ENCODE results near the gene ATP6V1F. TPM values are rescaled to one million over a fixed set of nuclear protein-coding genes. Genes with fewer than 3 reads are reported as not detected.

The ATP6V1F gene
- polyA plus RNA-seq, 1 donor (not counting 4 experiments of a cell fraction or from before 2014, with no cell fraction given), result 263 TPM

DNA sequence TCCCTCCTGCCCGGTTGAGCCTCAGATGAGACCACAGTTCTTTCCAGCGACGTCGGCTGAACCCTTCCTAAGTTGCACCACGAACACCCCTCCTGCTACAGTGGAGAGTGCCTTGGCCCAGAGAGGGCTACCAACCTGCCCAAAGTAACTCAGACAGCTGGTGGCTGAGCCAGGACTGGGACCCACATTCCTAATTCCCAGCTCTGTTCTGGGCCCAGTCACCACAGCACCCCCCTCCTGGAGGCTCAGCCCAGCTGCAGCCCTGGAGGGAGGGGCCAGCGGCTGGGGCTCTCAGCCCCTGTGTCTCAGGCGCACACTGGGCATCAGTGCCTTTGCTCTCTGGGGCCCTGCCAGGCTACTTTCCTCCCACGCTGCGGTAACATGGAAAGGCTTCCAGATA, 10.6 kb downstream of the ATP6V1F start:
- Histone ChIP-seq H3K36me3 (ENCODE audit: control insufficient read depth in 2 of 2, extremely low read depth in 1 of 2, insufficient read depth in 2 of 2, low read length in 2 of 2) (no peaks in the 10 kb centered on the region), H2AFZ (ENCODE audit: control insufficient read depth, low read length) (no peak overlapping the region), H3K27me3 (ENCODE audit: control insufficient read depth, extremely low read depth, insufficient read depth, low read length) (peaks cover 9% of the 10 kb centered on the region), H3K27ac (ENCODE audit: control insufficient read depth, insufficient read depth, low read length) (no peak overlapping the region), H3K4me2 (ENCODE audit: control insufficient read depth, extremely low read depth, insufficient read depth, low read depth, low read length) (no peak overlapping the region), H3K9me3 (ENCODE audit: control insufficient read depth, low read depth, low read length) (no peaks in the 10 kb centered on the region), H3K9me1 (ENCODE audit: control insufficient read depth, extremely low read depth, insufficient read depth, low read length) (peaks cover 2% of the 10 kb centered on the region), H3K79me2 (ENCODE audit: control insufficient read depth, insufficient read depth, low read length) (no peaks in the 10 kb centered on the region), H3K9ac (ENCODE audit: control insufficient read depth, extremely low read depth, insufficient read depth, low read length) (no peak overlapping the region), H3K4me3 (ENCODE audit: control insufficient read depth in 2 of 3, extremely low read depth in 1 of 3, insufficient read depth in 2 of 3, low read depth in 1 of 3, low read length in 3 of 3) (no peak overlapping the region), H3K4me1 (ENCODE audit: control insufficient read depth, extremely low read depth, insufficient read depth, low read length) (peaks cover 32% of the 10 kb centered on the region), H4K20me1 (ENCODE audit: control insufficient read depth, extremely low read depth, insufficient read depth, low read length) (peaks cover 4% of the 10 kb centered on the region)
- TF ChIP-seq, protein P1, sequence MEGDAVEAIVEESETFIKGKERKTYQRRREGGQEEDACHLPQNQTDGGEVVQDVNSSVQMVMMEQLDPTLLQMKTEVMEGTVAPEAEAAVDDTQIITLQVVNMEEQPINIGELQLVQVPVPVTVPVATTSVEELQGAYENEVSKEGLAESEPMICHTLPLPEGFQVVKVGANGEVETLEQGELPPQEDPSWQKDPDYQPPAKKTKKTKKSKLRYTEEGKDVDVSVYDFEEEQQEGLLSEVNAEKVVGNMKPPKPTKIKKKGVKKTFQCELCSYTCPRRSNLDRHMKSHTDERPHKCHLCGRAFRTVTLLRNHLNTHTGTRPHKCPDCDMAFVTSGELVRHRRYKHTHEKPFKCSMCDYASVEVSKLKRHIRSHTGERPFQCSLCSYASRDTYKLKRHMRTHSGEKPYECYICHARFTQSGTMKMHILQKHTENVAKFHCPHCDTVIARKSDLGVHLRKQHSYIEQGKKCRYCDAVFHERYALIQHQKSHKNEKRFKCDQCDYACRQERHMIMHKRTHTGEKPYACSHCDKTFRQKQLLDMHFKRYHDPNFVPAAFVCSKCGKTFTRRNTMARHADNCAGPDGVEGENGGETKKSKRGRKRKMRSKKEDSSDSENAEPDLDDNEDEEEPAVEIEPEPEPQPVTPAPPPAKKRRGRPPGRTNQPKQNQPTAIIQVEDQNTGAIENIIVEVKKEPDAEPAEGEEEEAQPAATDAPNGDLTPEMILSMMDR (optimal IDR thresholded peaks at IDR 0.05 in 1 of 3, IDR thresholded peaks at IDR 0.05 in 1 of 3, conservative IDR thresholded peaks at IDR 0.05 in 1 of 3; ENCODE audit: extremely low read depth in 1 of 3, insufficient read depth in 2 of 3, low read length in 3 of 3), result no peak
- TF ChIP-seq EZH2 (IDR thresholded peaks at IDR 0.05; ENCODE audit: low read length), result no peak
- dilution Hi-C loops (cut with MboI; ENCODE audit: extremely low pct_ligation_motif_present, low sequenced_read_pairs), result no loop called here
- DNase-seq (ENCODE audit: low read depth, low spot score) (no peak), FAIRE-seq (no peak)

DNA sequence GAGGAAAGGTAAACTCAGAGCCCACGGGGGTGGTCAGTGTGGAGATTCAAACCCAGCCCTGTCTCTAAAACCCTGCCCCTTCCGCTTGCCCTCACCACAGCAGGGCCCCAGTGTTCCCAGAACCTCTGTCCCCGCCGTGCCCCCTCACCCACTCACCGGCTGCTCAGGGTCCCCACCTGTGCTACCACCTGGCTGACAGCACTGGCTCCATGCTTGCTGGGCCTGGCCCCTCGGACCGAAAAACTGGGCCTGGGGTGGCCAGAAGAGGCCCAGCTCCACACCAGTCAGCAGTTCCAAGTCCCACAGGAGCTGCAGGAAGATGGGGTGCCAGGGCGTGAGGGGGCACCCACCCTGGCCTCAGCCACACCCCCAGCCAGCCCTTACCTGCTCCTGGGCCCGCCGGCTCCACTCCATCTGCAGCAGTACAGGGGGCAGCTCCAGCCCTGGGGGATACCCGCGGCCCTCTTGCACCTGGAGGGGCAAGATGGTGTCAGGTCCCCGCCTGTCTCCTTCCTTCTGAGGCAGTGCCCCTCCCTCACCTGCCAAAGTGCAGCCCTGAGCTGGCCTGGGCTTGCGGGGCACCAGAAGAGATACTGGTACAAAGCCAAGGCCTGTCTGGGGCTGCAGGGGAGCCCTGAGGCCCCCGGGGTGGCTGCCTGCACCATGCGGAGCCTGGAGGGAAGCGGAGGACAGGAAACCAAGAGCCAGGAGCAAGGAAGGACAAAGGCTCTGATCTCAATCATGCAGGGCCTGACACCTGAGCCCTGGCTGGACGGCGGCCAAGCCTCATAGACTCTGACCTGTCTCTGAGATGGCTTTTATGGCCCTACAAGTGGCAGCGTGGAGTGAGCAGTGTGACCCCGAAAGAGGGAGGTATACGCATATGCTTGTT, 11.7 kb downstream of the ATP6V1F start:
- no peaks in the 10 kb centered on the region for H3K36me3 ChIP-seq (ENCODE audit: control insufficient read depth in 2 of 2, extremely low read depth in 1 of 2, insufficient read depth in 2 of 2, low read length in 2 of 2)
- FAIRE-seq (no peak), DNase-seq (ENCODE audit: low read depth, low spot score) (no peak)
- dilution Hi-C loops (cut with MboI; ENCODE audit: extremely low pct_ligation_motif_present, low sequenced_read_pairs), result no loop called here
- H4K20me1 ChIP-seq (ENCODE audit: control insufficient read depth, extremely low read depth, insufficient read depth, low read length), result no peaks in the 10 kb centered on the region
- H3K4me2 ChIP-seq (ENCODE audit: control insufficient read depth, extremely low read depth, insufficient read depth, low read depth, low read length), result no peak overlapping the region
- TF ChIP-seq, protein P1 (optimal IDR thresholded peaks at IDR 0.05 in 1 of 3, IDR thresholded peaks at IDR 0.05 in 1 of 3, conservative IDR thresholded peaks at IDR 0.05 in 1 of 3; ENCODE audit: extremely low read depth in 1 of 3, insufficient read depth in 2 of 3, low read length in 3 of 3), result no peak
- TF ChIP-seq EZH2 (IDR thresholded peaks at IDR 0.05; ENCODE audit: low read length), result no peak
- peaks cover 9% of the 10 kb centered on the region for H3K27me3 ChIP-seq (ENCODE audit: control insufficient read depth, extremely low read depth, insufficient read depth, low read length)
- H3K9ac ChIP-seq (ENCODE audit: control insufficient read depth, extremely low read depth, insufficient read depth, low read length), result no peak overlapping the region
- no peaks in the 10 kb centered on the region for H3K79me2 ChIP-seq (ENCODE audit: control insufficient read depth, insufficient read depth, low read length)
- peaks cover 21% of the 10 kb centered on the region for H3K4me1 ChIP-seq (ENCODE audit: control insufficient read depth, extremely low read depth, insufficient read depth, low read length)
- no peaks in the 10 kb centered on the region for H3K9me3 ChIP-seq (ENCODE audit: control insufficient read depth, low read depth, low read length)
- no peak overlapping the region for H3K27ac ChIP-seq (ENCODE audit: control insufficient read depth, insufficient read depth, low read length)
- H3K4me3 ChIP-seq (ENCODE audit: control insufficient read depth in 2 of 3, extremely low read depth in 1 of 3, insufficient read depth in 2 of 3, low read depth in 1 of 3, low read length in 3 of 3), result no peak overlapping the region
- no peaks in the 10 kb centered on the region for H3K9me1 ChIP-seq (ENCODE audit: control insufficient read depth, extremely low read depth, insufficient read depth, low read length)
- H2AFZ ChIP-seq (ENCODE audit: control insufficient read depth, low read length), result no peak overlapping the region
